GM18909 (cell line): Measurements from ENCODE around the gene ZFYVE16.
"Not testable (repeated sequence)": the region's sequence is repeated elsewhere in the genome, so short reads cannot be mapped to it uniquely, and the experiment has no call there.

Source experiments
- ATAC-seq: cut with Tn5 transposase; IDR thresholded peaks from one replicate; pipeline ENCODE4 v1.9.1; 2021; ENCODE audit warnings: mild to moderate bottlenecking; ENCODE audit not compliant: unreplicated experiment, poor library complexity

Gene ZFYVE16

DNA sequence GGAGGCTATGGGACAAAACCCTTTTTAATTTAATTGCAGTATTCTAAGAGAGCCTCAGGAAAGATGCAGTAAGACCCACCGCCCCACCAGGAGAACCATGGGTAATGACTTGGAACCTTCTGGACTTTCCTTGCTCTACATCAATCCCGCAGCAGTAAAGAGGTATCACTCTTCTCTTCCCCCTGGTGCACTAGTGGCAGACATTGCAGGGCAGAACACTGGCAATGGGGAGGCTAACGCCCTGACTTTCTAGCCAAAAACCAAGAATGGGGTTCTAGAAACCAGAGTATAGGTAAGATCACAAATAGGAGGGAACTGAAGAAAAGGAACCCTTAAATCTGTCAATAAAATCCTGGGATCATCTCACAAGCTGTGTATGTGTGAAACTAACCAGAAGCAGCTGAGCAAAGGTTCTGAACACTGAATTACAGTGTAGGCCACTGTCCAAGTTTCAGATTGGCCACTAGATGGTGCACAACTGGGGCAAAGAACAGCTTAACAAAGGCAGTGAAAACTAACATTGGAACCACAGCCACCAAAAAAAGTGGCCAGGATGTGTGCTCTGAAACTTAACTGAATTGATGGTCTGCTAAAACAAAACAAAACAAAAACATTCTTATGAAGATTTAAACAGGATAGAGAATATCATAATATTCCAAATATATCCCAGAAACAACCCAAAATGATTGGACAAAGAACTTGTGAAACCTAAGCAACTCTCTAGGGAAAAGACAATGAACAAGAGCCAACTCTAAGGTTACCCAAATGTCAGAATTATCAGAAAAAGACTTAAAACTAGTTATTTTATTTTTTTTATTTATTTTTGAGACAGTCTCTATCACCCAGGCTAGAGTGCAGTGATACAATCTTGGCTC, 73.4 kb downstream of the ZFYVE16 start:
- peak; percentile 71 for ATAC-seq

DNA sequence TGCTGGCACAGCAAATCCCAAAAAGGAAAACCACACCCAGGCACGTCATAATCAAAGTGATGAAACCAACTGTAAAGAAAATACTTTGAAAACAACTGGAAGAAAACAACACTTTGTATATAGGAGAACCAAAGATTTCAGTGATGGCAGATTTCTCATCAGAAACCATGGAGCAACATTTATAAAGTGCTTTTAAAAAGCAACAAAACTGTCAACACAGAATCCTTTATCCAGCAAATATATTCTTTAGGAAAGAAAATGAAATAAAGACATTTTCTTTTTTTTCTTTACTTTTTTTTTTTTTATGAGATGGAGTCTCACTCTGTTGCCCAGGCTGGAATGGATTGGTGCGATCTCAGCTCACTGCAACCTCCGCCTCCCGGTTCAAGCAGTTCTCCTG, 74.7 kb downstream of the ZFYVE16 start:
- ATAC-seq = no peak

DNA sequence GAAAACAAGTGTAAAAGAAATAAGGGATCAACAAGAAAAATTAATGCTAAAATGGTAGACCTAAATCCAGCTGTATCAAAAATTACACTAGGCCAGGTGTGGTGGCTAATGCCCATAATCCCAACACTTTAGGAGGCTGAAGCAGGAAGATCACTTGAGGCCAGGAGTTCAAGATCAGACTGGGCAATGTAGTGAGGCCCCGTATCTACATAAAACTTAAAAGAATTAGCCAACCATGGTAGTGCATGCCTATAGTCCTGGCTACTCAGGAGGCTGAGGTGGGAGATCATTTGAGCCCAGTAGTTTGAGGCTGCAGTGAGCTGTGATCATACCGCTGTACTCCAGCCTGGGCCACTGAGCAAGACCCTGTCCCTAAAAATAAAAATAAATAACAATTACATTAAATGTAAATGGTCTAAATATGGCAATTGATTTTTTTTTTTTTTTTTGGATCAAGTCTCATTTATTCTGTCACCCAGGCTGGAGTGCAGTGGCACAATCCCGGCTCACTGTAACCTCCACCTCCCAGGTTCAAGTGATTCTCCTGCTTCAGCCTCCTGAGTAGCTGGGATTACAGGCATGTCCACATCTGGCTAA, 75.9 kb downstream of the ZFYVE16 start:
- ATAC-seq = no peak

GRCh38 chr5:80487444-80487828, 79.6 kb downstream of the ZFYVE16 start:
- no peak for ATAC-seq

DNA sequence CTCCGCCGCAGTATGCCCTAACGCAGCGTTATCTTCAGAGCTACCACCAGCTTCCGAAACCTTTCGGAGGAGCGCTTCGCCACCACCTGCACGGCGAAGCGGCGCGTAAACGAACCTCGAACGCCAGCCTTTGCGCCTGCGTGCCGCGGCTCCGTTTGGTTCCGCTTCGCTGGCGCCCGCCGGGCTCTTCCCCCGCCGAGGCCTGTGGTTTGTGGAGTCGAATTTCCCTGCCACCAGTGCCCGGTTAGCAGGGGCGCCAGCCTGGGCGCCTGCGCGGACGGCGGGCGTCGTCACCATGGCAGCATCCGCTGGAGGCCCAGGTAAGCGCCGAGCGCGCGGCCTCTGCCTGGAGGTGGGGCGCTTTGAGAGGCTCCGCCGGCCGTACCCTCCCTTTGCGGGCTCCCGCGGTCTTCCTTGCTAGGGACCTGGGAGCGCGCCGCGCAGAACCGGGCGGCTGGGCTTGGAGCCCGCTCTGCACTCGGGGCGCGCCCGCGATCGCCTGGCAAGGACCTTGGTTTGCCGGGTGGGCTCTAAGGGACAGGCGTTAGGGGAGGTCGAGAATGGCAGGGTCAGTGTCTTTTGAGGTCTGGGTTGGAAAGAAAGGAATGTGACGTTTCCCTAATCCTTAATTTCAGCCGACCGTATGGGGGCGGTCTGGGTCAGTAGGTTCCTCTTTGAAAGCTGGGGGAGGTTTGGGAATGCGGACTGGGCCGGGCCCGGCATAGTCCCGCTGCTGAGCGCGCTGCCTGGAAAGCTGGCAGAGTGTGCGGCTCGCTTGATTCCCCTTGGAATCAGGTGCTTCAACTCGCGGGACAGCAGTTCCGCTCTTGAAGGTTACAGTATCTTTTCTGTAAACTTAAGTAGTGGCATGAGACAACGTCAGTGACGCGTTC, 80.2 kb downstream of the ZFYVE16 start, which contains the start of gene FAM151B:
TSS of gene FAM151B (plus strand) at position 272 of the 893 bp plus-strand sequence. CDS start at position 296, 24 bp downstream.
- peak; percentile 93 for ATAC-seq

DNA sequence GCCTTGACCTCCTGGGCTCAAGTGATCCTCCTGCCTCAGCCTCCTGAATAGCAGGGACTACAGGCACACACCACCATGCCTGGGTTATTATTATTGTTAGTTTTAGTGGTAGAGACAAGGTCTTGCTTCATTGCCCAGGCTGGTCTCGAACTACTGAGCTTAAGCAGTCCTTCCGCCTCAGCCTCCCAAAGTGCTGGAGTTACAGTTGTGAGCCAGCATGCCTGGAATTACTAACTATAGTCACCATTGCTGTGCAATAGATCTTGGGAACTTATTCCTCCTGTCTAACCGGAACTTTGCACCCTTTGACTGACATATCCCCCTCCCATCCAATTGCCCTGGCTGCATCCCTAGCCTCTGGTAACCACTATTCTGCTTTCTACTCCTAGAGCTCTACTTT, 83.4 kb downstream of the ZFYVE16 start:
- no peak for ATAC-seq

- no peak for ATAC-seq
Observed at GRCh38 chr5:80492741-80493140, 84.9 kb downstream of the ZFYVE16 start.

GRCh38 chr5:80493443-80493842, 85.6 kb downstream of the ZFYVE16 start:
- ATAC-seq = not testable (repeated sequence)

DNA sequence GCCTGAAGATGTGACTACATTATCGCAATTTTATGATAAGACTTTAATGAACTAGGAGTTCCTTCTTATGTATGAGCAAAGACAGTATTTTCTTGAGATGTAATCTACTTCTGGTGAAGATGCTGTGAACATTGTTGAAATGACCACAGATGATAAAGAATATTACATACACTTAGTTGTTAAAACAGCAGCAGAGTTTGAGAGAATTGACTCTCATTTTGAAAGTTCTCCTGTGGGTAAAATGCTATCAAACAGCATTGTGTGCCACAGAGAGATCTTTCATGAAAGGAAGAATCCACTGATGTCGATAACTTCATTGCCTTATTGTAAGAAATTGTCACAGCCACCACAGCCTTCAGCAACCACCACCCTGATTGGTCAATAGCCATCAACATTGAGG, 88.0 kb downstream of the ZFYVE16 start:
- no peak for ATAC-seq

DNA sequence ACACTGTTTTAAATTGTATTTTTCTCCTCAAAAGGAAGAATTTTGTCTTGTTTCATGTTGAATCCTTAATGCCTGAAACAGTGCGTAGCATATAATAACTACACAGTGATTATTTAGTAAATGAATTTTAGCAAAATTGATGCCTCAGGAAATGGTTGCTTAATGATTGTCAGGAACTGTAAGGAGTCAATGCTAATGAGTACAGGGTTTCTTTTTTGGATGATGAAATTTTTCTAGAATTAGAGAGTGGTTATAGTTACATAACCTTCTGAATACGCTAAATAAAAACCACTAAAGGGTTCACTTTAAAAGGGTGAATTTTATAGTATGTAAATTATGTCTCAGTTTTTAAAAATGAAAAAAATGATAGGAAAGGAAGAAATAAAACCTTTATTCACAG, 94.9 kb downstream of the ZFYVE16 start:
- no peak for ATAC-seq

DNA sequence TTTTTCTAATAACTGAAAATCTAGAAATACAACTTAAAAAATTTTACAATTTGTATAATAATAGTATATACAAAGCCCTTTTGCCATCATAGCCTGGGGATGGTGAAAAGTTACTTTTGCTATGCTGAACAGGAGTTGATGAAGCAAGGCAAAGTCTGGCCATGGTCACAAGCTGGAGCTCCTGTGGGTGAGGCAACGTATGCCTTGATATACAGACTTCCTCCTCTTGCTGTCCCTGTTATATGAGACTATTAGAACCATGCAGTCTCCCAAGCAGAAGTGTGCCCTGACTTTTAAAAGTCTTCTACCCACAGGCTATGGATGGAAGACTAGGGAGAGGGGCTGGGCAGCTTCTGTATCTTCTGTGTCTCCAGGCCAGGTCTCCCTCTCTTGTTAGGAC, 95.8 kb downstream of the ZFYVE16 start:
- no peak for ATAC-seq

- ATAC-seq = no peak
Observed at GRCh38 chr5:80504833-80505232, 97.0 kb downstream of the ZFYVE16 start.

DNA sequence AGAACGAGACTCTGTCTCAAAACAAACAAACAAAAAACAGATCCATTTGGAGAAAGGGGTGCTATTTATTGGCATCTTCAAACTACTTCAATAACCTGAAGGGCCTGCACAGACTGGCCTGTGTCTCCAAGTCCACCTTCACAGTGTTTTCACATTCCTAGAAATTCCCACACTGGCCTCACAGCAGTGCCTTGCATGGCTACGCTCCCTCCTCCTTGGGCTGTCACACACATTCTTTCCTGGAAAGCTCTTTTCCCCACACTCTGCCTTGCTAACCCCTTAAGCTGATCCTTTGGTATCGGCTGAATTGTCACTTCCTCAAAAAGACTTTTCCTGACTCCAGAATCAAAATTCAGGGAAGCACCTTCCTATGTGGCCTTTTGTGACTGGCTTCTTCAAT, 99.8 kb downstream of the ZFYVE16 start:
- ATAC-seq = no peak

- ATAC-seq = no peak
Observed at GRCh38 chr5:80508844-80509243, 101.0 kb downstream of the ZFYVE16 start.

DNA sequence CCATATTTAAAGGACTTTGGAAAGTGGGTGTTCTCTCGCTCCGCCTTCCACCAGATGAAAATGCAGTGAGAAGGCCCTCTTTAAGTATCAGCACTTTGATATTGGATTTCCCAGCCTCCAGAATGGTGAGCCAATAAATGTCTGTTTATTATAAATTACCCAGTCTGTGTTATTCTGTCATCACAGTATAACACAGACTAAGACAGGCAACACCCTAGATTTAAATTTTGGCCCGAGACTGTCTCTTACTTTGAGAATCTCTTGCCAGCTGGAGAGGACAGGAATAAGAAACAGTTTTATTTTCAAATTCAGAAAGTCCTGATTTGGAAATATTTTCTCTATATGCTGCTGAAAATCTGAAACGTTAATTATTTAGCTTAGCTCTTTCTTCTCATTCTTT, 101.5 kb downstream of the ZFYVE16 start:
- no peak for ATAC-seq

DNA sequence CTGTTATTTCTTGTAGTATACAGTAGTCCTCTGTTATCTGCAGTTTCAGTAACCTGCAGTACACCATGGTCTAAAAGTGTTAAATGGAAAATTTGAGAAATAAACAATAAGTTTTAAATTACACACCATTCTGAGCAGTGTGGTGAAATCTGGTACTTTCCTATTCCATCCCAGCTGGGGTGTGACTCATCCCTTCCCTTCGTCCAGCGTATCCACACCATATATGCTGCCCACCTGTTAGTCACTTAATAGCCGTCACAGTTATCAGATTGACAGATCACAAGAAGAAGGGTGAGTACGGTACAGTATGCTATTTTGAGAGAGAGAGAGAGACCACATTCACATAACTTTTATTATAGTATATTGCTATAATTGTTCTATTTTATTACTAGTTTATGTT, 109.0 kb downstream of the ZFYVE16 start:
- no peak for ATAC-seq
